CD14-positive monocyte (primary cell): ENCODE results near the gene RP2. TPM values are rescaled to one million over a fixed set of nuclear protein-coding genes. Genes with fewer than 3 reads are reported as not detected.

Source experiments
- DNase-seq, 3 donors: peaks; one replicate each; pipeline ENCODE4 v3.0.0-alpha.2; 2011 to 2022
- H2AFZ ChIP-seq: 2 replicates; pipeline ENCODE4 v1.6.0; 2012; ENCODE audit warnings: mild to moderate bottlenecking, low read depth, low read length, inconsistent platforms; ENCODE audit not compliant: insufficient read depth, poor library complexity, severe bottlenecking
- H3K27ac ChIP-seq, 2 donors: 1 replicate in 1 of 2; 2 replicates in 1 of 2; pipeline ENCODE4 v1.5.1; 2012 to 2013; ENCODE audit warnings: low read length in 2 of 2, control low read depth in 1 of 2, inconsistent platforms in 1 of 2, low read depth in 1 of 2, mild to moderate bottlenecking in 1 of 2
- H3K27me3 ChIP-seq, 2 donors: one replicate each; pipeline versions ENCODE4 v1.6.0 to v1.6.1; 2011 to 2013; ENCODE audit warnings: low read length in 2 of 2; ENCODE audit not compliant: control insufficient read depth in 2 of 2, insufficient read depth in 2 of 2
- H3K36me3 ChIP-seq, 2 donors: replicated peaks in 1 of 2; 1 replicate in 1 of 2; 2 replicates in 1 of 2; pipeline versions ENCODE4 v1.5.1 to v1.6.1; 2012 to 2013; ENCODE audit warnings: low read length in 2 of 2, control low read depth in 1 of 2, inconsistent platforms in 1 of 2, mild to moderate bottlenecking in 1 of 2; ENCODE audit not compliant: insufficient read depth in 2 of 2, control insufficient read depth in 1 of 2
- H3K4me1 ChIP-seq, 2 donors: 1 replicate in 1 of 2; 2 replicates in 1 of 2; pipeline versions ENCODE4 v1.5.1 to v1.6.1; 2012 to 2013; ENCODE audit warnings: low read length in 2 of 2, control low read depth in 1 of 2, inconsistent platforms in 1 of 2, mild to moderate bottlenecking in 1 of 2, moderate library complexity in 1 of 2; ENCODE audit not compliant: insufficient read depth in 2 of 2, control insufficient read depth in 1 of 2
- H3K4me2 ChIP-seq: replicated peaks from 2 replicates; pipeline ENCODE3; 2012; ENCODE audit warnings: low read length, moderate library complexity, mild to moderate bottlenecking; ENCODE audit not compliant: poor library complexity, severe bottlenecking; ENCODE audit errors: extremely low read depth
- H3K4me3 ChIP-seq, 3 experiments: fragments of 200-600 bp in 1 of 3; sonication (generic) in 1 of 3; replicated peaks in 1 of 3; 1 replicate in 2 of 3; 2 replicates in 1 of 3; pipeline ENCODE4 v1.5.1; 2011 to 2013; ENCODE audit warnings: low read length in 3 of 3, mild to moderate bottlenecking in 3 of 3, control low read depth in 2 of 3, low read depth in 2 of 3, inconsistent platforms in 1 of 3, moderate library complexity in 1 of 3
- H3K79me2 ChIP-seq: 2 replicates; pipeline ENCODE4 v1.6.0; 2012; ENCODE audit warnings: mild to moderate bottlenecking, control low read depth, inconsistent platforms, low read length, moderate library complexity; ENCODE audit not compliant: insufficient read depth
- H3K9ac ChIP-seq: 2 replicates; pipeline ENCODE4 v1.6.0; 2017; ENCODE audit warnings: low read length, mild to moderate bottlenecking; ENCODE audit not compliant: insufficient read depth, poor library complexity, severe bottlenecking
- H3K9me3 ChIP-seq, 2 donors: replicated peaks in 1 of 2; 1 replicate in 1 of 2; 2 replicates in 1 of 2; pipeline versions ENCODE4 v1.5.1 to v1.6.1; 2012 to 2013; ENCODE audit warnings: low read length in 2 of 2, control low read depth in 1 of 2; ENCODE audit not compliant: control insufficient read depth in 1 of 2, insufficient read depth in 1 of 2
- H4K20me1 ChIP-seq: 2 replicates; pipeline ENCODE4 v1.6.0; 2012; ENCODE audit warnings: mild to moderate bottlenecking, low read length, control low read depth, moderate library complexity; ENCODE audit not compliant: insufficient read depth
- H3K27ac Mint-ChIP-seq, 7 donors: one replicate each; pipeline ENCODE4 v1.8.0; 2020; ENCODE audit warnings: mild to moderate bottlenecking in 7 of 7, mixed read lengths in 7 of 7, moderate library complexity in 6 of 7, inconsistent platforms in 2 of 7
- H3K27me3 Mint-ChIP-seq, 3 donors: one replicate each; pipeline ENCODE4 v1.8.0; 2021 to 2022; ENCODE audit warnings: low read depth in 3 of 3, mild to moderate bottlenecking in 3 of 3, mixed read lengths in 3 of 3, moderate library complexity in 3 of 3, inconsistent platforms in 1 of 3
- H3K36me3 Mint-ChIP-seq, 2 donors: one replicate each; pipeline ENCODE4 v1.8.0; 2020; ENCODE audit warnings: mixed read lengths in 2 of 2, inconsistent platforms in 1 of 2, mild to moderate bottlenecking in 1 of 2
- H3K4me1 Mint-ChIP-seq: one replicate; pipeline ENCODE4 v1.8.0; 2020; ENCODE audit warnings: mild to moderate bottlenecking, mixed read lengths
- H3K4me3 Mint-ChIP-seq, 2 donors: one replicate each; pipeline ENCODE4 v1.8.0; 2020; ENCODE audit warnings: mild to moderate bottlenecking in 2 of 2, mixed read lengths in 2 of 2, moderate library complexity in 1 of 2
- H3K9me3 Mint-ChIP-seq, 7 donors: one replicate each; pipeline ENCODE4 v1.8.0; 2020 to 2022; ENCODE audit warnings: mixed read lengths in 7 of 7, mild to moderate bottlenecking in 6 of 7, moderate library complexity in 6 of 7, inconsistent platforms in 2 of 7
- CTCF ChIP-seq: fragments of 200-600 bp; IDR thresholded peaks from one replicate; pipeline ENCODE4 v1.8.0; 2022; ENCODE audit warnings: antibody characterized with exemption, mild to moderate bottlenecking
- WGBS: methylation state at CpG from one replicate; pipeline ENCODE4 v1.1.5; 2013; ENCODE audit warnings: missing lambda C conversion rate; ENCODE audit not compliant: insufficient coverage; 5-methylcytosine and 5-hydroxymethylcytosine counted together
- intact Hi-C, 2 donors: fragments of 100-400 bp; cut with micrococcal nuclease; formaldehyde crosslinking; loops; one replicate each; pipeline versions ENCODE4 v1.15.0 to v1.15.1; 2023
- polyA plus RNA-seq, 3 donors: library from polyadenylated mRNA; depleted of rRNA in 1 of 3; unstranded in 2 of 3; stranded (reverse) in 1 of 3; fragments of 300-500 nt in 2 of 3; fragments of >200 nt in 1 of 3; fragmentation: Illumina TruSeq in 2 of 3; gene quantifications; 1 replicate in 2 of 3; 2 replicates in 1 of 3; pipeline ENCODE4 v1.2.3, GENCODE V29; 2012 to 2021

Gene RP2
- polyA plus RNA-seq, 3 donors, result 17.2 to 60.3 (median 55.7) TPM

GRCh38 chrX:46864606-46865005 is 27.8 kb downstream of the RP2 start:
- Histone ChIP-seq H3K9ac (no peak overlapping the region), H2AFZ (no peak overlapping the region), H3K4me2 (no peak overlapping the region), H4K20me1 (peaks cover 86% of the 10 kb centered on the region), H3K27ac (peak overlapping the region; percentile 25 to 62), H3K36me3 (peaks cover 26 to 49% of the 10 kb centered on the region in 2 donors), H3K9me3 (no peaks in the 10 kb centered on the region), H3K4me3 (no peak overlapping the region), H3K4me1 (peaks cover 5 to 8% of the 10 kb centered on the region in 2 donors), H3K79me2 (peaks cover 90% of the 10 kb centered on the region), H3K27me3 (no peaks in the 10 kb centered on the region)
- WGBS, result no CpG with 5 or more reads among the region's 2 CpGs
- peaks cover 10% of the 10 kb centered on the region for H3K4me1 Mint-ChIP-seq
- TF ChIP-seq CTCF, result no peak
- intact Hi-C loops, result no loop called here
- DNase-seq, result no peak
- peak overlapping the region; percentile 14 to 80 (median 47) for H3K27ac Mint-ChIP-seq
- peaks cover 0 to 5% (median 0%) of the 10 kb centered on the region in 7 donors for H3K9me3 Mint-ChIP-seq
- H3K27me3 Mint-ChIP-seq, result peaks cover 0 to 15% (median 0%) of the 10 kb centered on the region in 3 donors
- peaks cover 41 to 55% of the 10 kb centered on the region in 2 donors for H3K36me3 Mint-ChIP-seq
- no peak overlapping the region for H3K4me3 Mint-ChIP-seq

- peak; percentile 39 to 71 (median 47) for DNase-seq
- no peak overlapping the region for H3K4me2 ChIP-seq
- H3K9me3 ChIP-seq, result no peaks in the 10 kb centered on the region
- peak overlapping the region; percentile 70 to 90 (median 81) for H3K27ac Mint-ChIP-seq
- no peak overlapping the region for H3K4me3 ChIP-seq
- no peak overlapping the region for H3K4me3 Mint-ChIP-seq
- peaks cover 37 to 51% of the 10 kb centered on the region in 2 donors for H3K36me3 Mint-ChIP-seq
- H3K9ac ChIP-seq, result no peak overlapping the region
- H3K27me3 ChIP-seq, result no peaks in the 10 kb centered on the region
- TF ChIP-seq CTCF, result no peak
- peaks cover 0 to 5% (median 0%) of the 10 kb centered on the region in 7 donors for H3K9me3 Mint-ChIP-seq
- peaks cover 86% of the 10 kb centered on the region for H4K20me1 ChIP-seq
- peaks cover 5 to 8% of the 10 kb centered on the region in 2 donors for H3K4me1 ChIP-seq
- peaks cover 0 to 15% (median 0%) of the 10 kb centered on the region in 3 donors for H3K27me3 Mint-ChIP-seq
- no peak overlapping the region for H2AFZ ChIP-seq
- H3K27ac ChIP-seq, result peak overlapping the region; percentile 32 to 62
- H3K79me2 ChIP-seq, result peaks cover 90% of the 10 kb centered on the region
- H3K36me3 ChIP-seq, result peaks cover 20 to 46% of the 10 kb centered on the region in 2 donors
- H3K4me1 Mint-ChIP-seq, result peaks cover 10% of the 10 kb centered on the region
- intact Hi-C loops, result no loop called here
- no CpG with 5 or more reads among the region's 4 CpGs for WGBS
Observed at GRCh38 chrX:46865281-46865680, 28.4 kb downstream of the RP2 start.
